CD4-positive, alpha-beta T cell (primary cell): Measurements from ENCODE around the gene PTPRN2. TPM values are rescaled to one million over a fixed set of nuclear protein-coding genes. Genes with fewer than 3 reads are reported as not detected.

Source experiments
- ATAC-seq: fragments of 200-7000 bp; cut with Tn5 transposase; one replicate; pipeline ENCODE4 v1.10.0; 2022; ENCODE audit warnings: mild to moderate bottlenecking; ENCODE audit not compliant: poor library complexity
- CTCF ChIA-PET: fragments of 350-600 bp; sonication (Branson Sonifier 250); formaldehyde crosslinking; loops from one replicate; lab custom pipeline; 2021; ENCODE audit warnings: antibody characterized with exemption, inconsistent platforms; lab: Charles Lee
- POLR2A ChIA-PET: fragments of 350-600 bp; sonication (Branson Sonifier 250); formaldehyde crosslinking; loops from one replicate; lab custom pipeline; 2021; ENCODE audit warnings: antibody characterized with exemption, inconsistent platforms; lab: Charles Lee
- DNase-seq, 14 experiments: peaks; one replicate each; pipeline ENCODE4 v3.0.0-alpha.2; 2013 to 2020; ENCODE audit warnings: mixed read lengths in 2 of 14
- H3K27ac ChIP-seq, 2 donors: one replicate each; pipeline versions ENCODE4 v1.5.1 to v1.7.0; 2013; ENCODE audit warnings: low read length in 2 of 2, low read depth in 1 of 2, mild to moderate bottlenecking in 1 of 2
- H3K27me3 ChIP-seq, 2 experiments: 1 replicate in 1 of 2; 2 replicates in 1 of 2; pipeline versions ENCODE4 v1.6.1 to v1.7.0; 2013; ENCODE audit warnings: low read length in 2 of 2, control low read depth in 1 of 2, mild to moderate bottlenecking in 1 of 2, moderate library complexity in 1 of 2; ENCODE audit not compliant: insufficient read depth in 2 of 2, control insufficient read depth in 1 of 2
- H3K36me3 ChIP-seq: one replicate; pipeline ENCODE4 v1.6.1; 2013; ENCODE audit warnings: low read length, control low read depth; ENCODE audit not compliant: insufficient read depth
- H3K4me1 ChIP-seq: one replicate; pipeline ENCODE4 v1.6.1; 2013; ENCODE audit warnings: low read length, control low read depth; ENCODE audit not compliant: insufficient read depth
- H3K4me3 ChIP-seq: one replicate; pipeline ENCODE4 v1.5.1; 2013; ENCODE audit warnings: mild to moderate bottlenecking, low read length, moderate library complexity
- H3K9me3 ChIP-seq, 2 experiments: 1 replicate in 1 of 2; 2 replicates in 1 of 2; pipeline versions ENCODE4 v1.6.1 to v1.7.0; 2013; ENCODE audit warnings: low read length in 2 of 2, mild to moderate bottlenecking in 2 of 2, control low read depth in 1 of 2, moderate library complexity in 1 of 2; ENCODE audit not compliant: control insufficient read depth in 1 of 2, insufficient read depth in 1 of 2
- H3K27ac Mint-ChIP-seq: one replicate; pipeline ENCODE4 v1.8.0; 2020; ENCODE audit warnings: mixed read lengths
- H3K27me3 Mint-ChIP-seq: one replicate; pipeline ENCODE4 v1.8.0; 2021; ENCODE audit warnings: mixed read lengths
- H3K36me3 Mint-ChIP-seq: one replicate; pipeline ENCODE4 v1.8.0; 2021; ENCODE audit warnings: low read depth, mixed read lengths
- H3K4me1 Mint-ChIP-seq: one replicate; pipeline ENCODE4 v1.8.0; 2021; ENCODE audit warnings: low read depth, mixed read lengths
- H3K4me3 Mint-ChIP-seq: one replicate; pipeline ENCODE4 v1.8.0; 2020; ENCODE audit warnings: mild to moderate bottlenecking, mixed read lengths
- H3K9me3 Mint-ChIP-seq: one replicate; pipeline ENCODE4 v1.8.0; 2020; ENCODE audit warnings: mixed read lengths
- CTCF ChIP-seq: fragments of 200-600 bp; IDR thresholded peaks from one replicate; pipeline ENCODE4 v1.8.0; 2022; ENCODE audit warnings: antibody characterized with exemption, mild to moderate bottlenecking
- intact Hi-C, 2 experiments: fragments of 100-400 bp; cut with DNase I in 1 of 2; cut with micrococcal nuclease in 1 of 2; formaldehyde crosslinking; loops; one replicate each; pipeline versions ENCODE4 v1.15.1 to v1.9.0; 2023 to 2025; cut with DNase I, micrococcal nuclease
- total RNA-seq, 174 experiments: library from RNA in 2 of 174; stranded (reverse) in 2 of 174; gene quantifications; one replicate each; pipeline ENCODE4 v1.2.3 and lab custom pipeline; 2021 to 2026

Gene PTPRN2
- total RNA-seq, 2 experiments from 2014 or later = 0.34 to 0.44 TPM

GRCh38 chr7:158313931-158314330 is 273.7 kb downstream of the PTPRN2 start:
- DNase-seq (no peak), ATAC-seq (no peak)
- peaks cover 0 to 4% of the 10 kb centered on the region in 2 experiments for H3K27me3 ChIP-seq
- no peak for TF ChIP-seq CTCF
- no peaks in the 10 kb centered on the region for H3K36me3 ChIP-seq
- H3K9me3 Mint-ChIP-seq = peaks cover 8% of the 10 kb centered on the region
- intact Hi-C loops = no loop called here
- H3K4me3 Mint-ChIP-seq = no peak overlapping the region
- no peak overlapping the region for H3K27ac Mint-ChIP-seq
- no peak overlapping the region for H3K27ac ChIP-seq
- H3K36me3 Mint-ChIP-seq = no peaks in the 10 kb centered on the region
- ChIA-PET POLR2A (no interaction called here), CTCF (no interaction called here)
- no peak overlapping the region for H3K4me3 ChIP-seq
- H3K9me3 ChIP-seq = peaks cover 0 to 71% of the 10 kb centered on the region in 2 experiments
- no peaks in the 10 kb centered on the region for H3K4me1 ChIP-seq
- H3K27me3 Mint-ChIP-seq = peaks cover 11% of the 10 kb centered on the region
- H3K4me1 Mint-ChIP-seq = no peaks in the 10 kb centered on the region

GRCh38 chr7:158312789-158313188 is 274.8 kb downstream of the PTPRN2 start:
- H3K4me3 ChIP-seq = no peak overlapping the region
- peaks cover 13% of the 10 kb centered on the region for H3K9me3 Mint-ChIP-seq
- intact Hi-C loops = no loop called here

GRCh38 chr7:158311791-158312190 is 275.8 kb downstream of the PTPRN2 start:
- no peak for ATAC-seq
- Mint-ChIP-seq H3K4me1 (no peaks in the 10 kb centered on the region), H3K27ac (no peak overlapping the region), H3K4me3 (no peak overlapping the region), H3K36me3 (no peaks in the 10 kb centered on the region), H3K27me3 (peaks cover 5% of the 10 kb centered on the region), H3K9me3 (peaks cover 14% of the 10 kb centered on the region)
- H3K36me3 ChIP-seq = no peaks in the 10 kb centered on the region
- H3K9me3 ChIP-seq = peaks cover 6 to 58% of the 10 kb centered on the region in 2 experiments
- H3K27me3 ChIP-seq = no peaks in the 10 kb centered on the region
- no peaks in the 10 kb centered on the region for H3K4me1 ChIP-seq
- intact Hi-C loops = no loop called here
- H3K4me3 ChIP-seq = no peak overlapping the region
- POLR2A ChIA-PET = no interaction called here
- no peak for TF ChIP-seq CTCF
- DNase-seq = no peak
- H3K27ac ChIP-seq = no peak overlapping the region
- CTCF ChIA-PET = no interaction called here

More at GRCh38 chr7:158312789-158313188, 274.8 kb downstream of the PTPRN2 start:
- no peak for TF ChIP-seq CTCF
- POLR2A ChIA-PET = no interaction called here
- Histone ChIP-seq H3K36me3 (no peaks in the 10 kb centered on the region), H3K9me3 (peaks cover 2 to 62% of the 10 kb centered on the region in 2 experiments), H3K4me1 (no peaks in the 10 kb centered on the region), H3K27ac (no peak overlapping the region), H3K27me3 (no peaks in the 10 kb centered on the region)
- ATAC-seq (no peak), DNase-seq (no peak)
- H3K27me3 Mint-ChIP-seq = peaks cover 11% of the 10 kb centered on the region
- no peaks in the 10 kb centered on the region for H3K36me3 Mint-ChIP-seq
- no peak overlapping the region for H3K4me3 Mint-ChIP-seq
- CTCF ChIA-PET = no interaction called here
- no peak overlapping the region for H3K27ac Mint-ChIP-seq
- no peaks in the 10 kb centered on the region for H3K4me1 Mint-ChIP-seq
